GM21786 (cell line): ENCODE results near the gene CTDSPL2.
A peak's percentile ranks its signal among the peaks of the same experiment; 100 is the strongest.
"Not testable (repeated sequence)": the region's sequence is repeated elsewhere in the genome, so short reads cannot be mapped to it uniquely, and the experiment has no call there.

Experiments
- ATAC-seq: cut with Tn5 transposase; IDR thresholded peaks from one replicate; pipeline ENCODE4 v1.9.1; 2021; ENCODE audit not compliant: unreplicated experiment

Gene CTDSPL2

GRCh38 chr15:44426975-44427755 lies at the start of gene CTDSPL2:
CTDSPL2 (plus strand) TSS chr15:44427629; CDS start chr15:44459015, 31,386 bp downstream.
- ATAC-seq, result peak; percentile 92

- no peak for ATAC-seq
Observed at GRCh38 chr15:44381236-44381635, 46.2 kb upstream of the CTDSPL2 start.

GRCh38 chr15:44385344-44385942 lies 42.0 kb upstream of the CTDSPL2 start:
- ATAC-seq, result no peak

GRCh38 chr15:44394062-44394461 lies 33.4 kb upstream of the CTDSPL2 start:
- ATAC-seq, result no peak

- no peak for ATAC-seq
Observed at GRCh38 chr15:44394562-44394961, 32.9 kb upstream of the CTDSPL2 start.

GRCh38 chr15:44397869-44398268 lies 29.6 kb upstream of the CTDSPL2 start:
- ATAC-seq, result no peak

- ATAC-seq, result no peak
Observed at GRCh38 chr15:44414001-44414400, 13.4 kb upstream of the CTDSPL2 start.

- ATAC-seq, result peak; percentile 0
Observed at GRCh38 chr15:44427756-44428724, 611 bp downstream of the CTDSPL2 start.

GRCh38 chr15:44435893-44436667 lies 8.7 kb downstream of the CTDSPL2 start:
- ATAC-seq, result no peak

GRCh38 chr15:44438402-44438801 lies 11.0 kb downstream of the CTDSPL2 start:
- no peak for ATAC-seq

GRCh38 chr15:44441095-44441501 lies 13.7 kb downstream of the CTDSPL2 start:
- no peak for ATAC-seq

- no peak for ATAC-seq
Observed at GRCh38 chr15:44443515-44443914, 16.1 kb downstream of the CTDSPL2 start.

- ATAC-seq, result no peak
Observed at GRCh38 chr15:44447772-44448376, 20.4 kb downstream of the CTDSPL2 start.

- no peak for ATAC-seq
Observed at GRCh38 chr15:44450172-44450571, 22.7 kb downstream of the CTDSPL2 start.

- not testable (repeated sequence) for ATAC-seq
Observed at GRCh38 chr15:44453578-44454283, 26.3 kb downstream of the CTDSPL2 start.

- ATAC-seq, result no peak
Observed at GRCh38 chr15:44458429-44458828, 31.0 kb downstream of the CTDSPL2 start.

- no peak for ATAC-seq
Observed at GRCh38 chr15:44468709-44469385, 41.4 kb downstream of the CTDSPL2 start.

GRCh38 chr15:44471885-44472455 lies 44.5 kb downstream of the CTDSPL2 start:
- ATAC-seq, result no peak

- ATAC-seq, result no peak
Observed at GRCh38 chr15:44479343-44479742, 51.9 kb downstream of the CTDSPL2 start.
